ENCODE results near the gene TCTN3. TPM values are rescaled to one million over a fixed set of nuclear protein-coding genes. Genes with fewer than 3 reads are reported as not detected.
A peak's percentile ranks its signal among the peaks of the same experiment; 100 is the strongest.

Gene TCTN3
- total and polyA plus RNA-seq, 2 of the 13 experiments (the other 11 are each of a cell fraction or from before 2014, with no cell fraction given): 53.3 to 60.0 TPM

- no peak for TF ChIP-seq ZIK1 (CRISPR knock-in tag; IDR thresholded peaks at IDR 0.05; ENCODE audit: borderline replicate concordance, low read depth)
- TF ChIP-seq ATF1 (CRISPR knock-in tag; IDR thresholded peaks at IDR 0.05): no peak
- no peak for TF ChIP-seq ZEB1 (IDR thresholded peaks at IDR 0.05; ENCODE audit: insufficient replicate concordance, low read depth)
- peak; percentile 54; the same call in 1 of the 2 replicates for TF ChIP-seq ZNF614 (CRISPR knock-in tag; IDR thresholded peaks at IDR 0.05; ENCODE audit: borderline replicate concordance)
- TF ChIP-seq ZNF256 (CRISPR knock-in tag; conservative IDR thresholded peaks at IDR 0.05): no peak
- TF ChIP-seq LCORL (IDR thresholded peaks at IDR 0.05): no peak
- peak; percentile 63 for TF ChIP-seq LCORL (CRISPR knock-in tag; IDR thresholded peaks at IDR 0.05)
- TF ChIP-seq ZNF549 (CRISPR knock-in tag; IDR thresholded peaks at IDR 0.05): no peak
- no peak for TF ChIP-seq ZBTB1 (CRISPR knock-in tag; IDR thresholded peaks at IDR 0.05; ENCODE audit: borderline replicate concordance)
- TF ChIP-seq RBFOX2 (IDR thresholded peaks at IDR 0.05; ENCODE audit: low read depth, low read length): peak; percentile 97
- TF ChIP-seq KDM4B (CRISPR knock-in tag; IDR thresholded peaks at IDR 0.05): no peak
- TF ChIP-seq TCF7L2 (IDR thresholded peaks at IDR 0.05; ENCODE audit: low read depth, low read length): no peak
- TF ChIP-seq CTCF (CRISPR knock-in tag; IDR thresholded peaks at IDR 0.05): 0 out of 2 replicates have a peak, but pooled peaks have one; percentile 15
- TF ChIP-seq PAWR (CRISPR knock-in tag; IDR thresholded peaks at IDR 0.05; ENCODE audit: borderline replicate concordance): no peak
- no peak for TF ChIP-seq ZNF24 (IDR thresholded peaks at IDR 0.05)
- no peak for TF ChIP-seq RFXANK (CRISPR knock-in tag; IDR thresholded peaks at IDR 0.05)
- TF ChIP-seq MLLT10 (CRISPR knock-in tag; IDR thresholded peaks at IDR 0.05): no peak
- no peak for TF ChIP-seq FOSL1 (CRISPR knock-in tag; IDR thresholded peaks at IDR 0.05; ENCODE audit: borderline replicate concordance)
- TF ChIP-seq ZNF484 (CRISPR knock-in tag; IDR thresholded peaks at IDR 0.05; ENCODE audit: borderline replicate concordance, low read depth): no peak
- TF ChIP-seq KLF13 (CRISPR knock-in tag; IDR thresholded peaks at IDR 0.05): 0 out of 2 replicates have a peak, but pooled peaks have one; percentile 23
- peak; percentile 61; the same call in 1 of the 2 replicates for TF ChIP-seq ZC3H13 (CRISPR knock-in tag; IDR thresholded peaks at IDR 0.05)
- no peak for TF ChIP-seq SMARCC2 (IDR thresholded peaks at IDR 0.05)
- 0 out of 2 replicates have a peak, but pooled peaks have one; percentile 62 for TF ChIP-seq KDM3A (CRISPR knock-in tag; IDR thresholded peaks at IDR 0.05; ENCODE audit: low read depth)
- 0 out of 2 replicates have a peak, but pooled peaks have one; percentile 16 for TF ChIP-seq RAD21 (CRISPR knock-in tag; IDR thresholded peaks at IDR 0.05)
- TF ChIP-seq CREM (IDR thresholded peaks at IDR 0.05): no peak; the same call in 1 of the 2 replicates
- no peak for TF ChIP-seq CREM (CRISPR knock-in tag; IDR thresholded peaks at IDR 0.05)
- no peak for TF ChIP-seq MBNL3 (CRISPR knock-in tag; conservative IDR thresholded peaks at IDR 0.05)
- TF ChIP-seq NFIB (CRISPR knock-in tag; IDR thresholded peaks at IDR 0.05; ENCODE audit: borderline replicate concordance): no peak
- no peak for TF ChIP-seq ARID2 (CRISPR knock-in tag; IDR thresholded peaks at IDR 0.05; ENCODE audit: borderline replicate concordance)
- peak; percentile 56; the same call in 1 of the 2 replicates for TF ChIP-seq ZBTB25 (CRISPR knock-in tag; IDR thresholded peaks at IDR 0.05)
- peak; percentile 94 for TF ChIP-seq YEATS4 (CRISPR knock-in tag; IDR thresholded peaks at IDR 0.05; ENCODE audit: borderline replicate concordance)
Measured at GRCh38 chr10:95656291-95657164, 37.2 kb downstream of the TCTN3 start, which contains the start of gene ALDH18A1 (continued).

Data from HepG2 (cell line).